Gastroesophageal sphincter (tissue), 4 donors: Measurements from ENCODE around the gene GNB1. TPM values are rescaled to one million over a fixed set of nuclear protein-coding genes. Genes with fewer than 3 reads are reported as not detected.
"Not testable (repeated sequence)": the region's sequence is repeated elsewhere in the genome, so short reads cannot be mapped to it uniquely, and the experiment has no call there.

Experiments used
- ATAC-seq: fragments of 150-250 bp; one replicate; pipeline ENCODE4 v1.9.1; 2016; ENCODE audit warnings: mild to moderate bottlenecking, moderate library complexity
- H3K27ac ChIP-seq, 4 donors: fragments of 200-600 bp; sonication (generic) in 3 of 4; 1 replicate in 3 of 4; 2 replicates in 1 of 4; pipeline ENCODE4 v1.5.1; 2016 to 2019
- H3K27me3 ChIP-seq: fragments of 200-600 bp; sonication (generic); one replicate; pipeline ENCODE4 v1.5.1; 2019
- H3K36me3 ChIP-seq, 2 donors: fragments of 200-600 bp; sonication (generic); one replicate each; pipeline ENCODE4 v1.5.1; 2019; ENCODE audit warnings: control low read depth in 1 of 2
- H3K4me1 ChIP-seq, 3 donors: fragments of 200-600 bp; sonication (generic); 1 replicate in 2 of 3; 2 replicates in 1 of 3; pipeline ENCODE4 v1.5.1; 2016 to 2019; ENCODE audit warnings: control low read depth in 2 of 3
- H3K4me3 ChIP-seq, 2 donors: fragments of 200-600 bp; sonication (generic); one replicate each; pipeline ENCODE4 v1.5.1; 2019; ENCODE audit warnings: mild to moderate bottlenecking in 1 of 2, moderate library complexity in 1 of 2
- H3K9me3 ChIP-seq, 3 donors: fragments of 200-600 bp; sonication (generic); one replicate each; pipeline ENCODE4 v1.5.1; 2017 to 2019; ENCODE audit warnings: control low read depth in 2 of 3
- CTCF ChIP-seq, 4 experiments: fragments of 200-600 bp in 2 of 4; fragments of 450-650 bp in 2 of 4; sonication (generic) in 1 of 4; IDR thresholded peaks; one replicate each; pipeline ENCODE4 v1.5.1; 2017 to 2019; ENCODE audit warnings: antibody characterized with exemption in 4 of 4, mild to moderate bottlenecking in 2 of 4, moderate library complexity in 2 of 4
- EP300 ChIP-seq: sonication (generic); formaldehyde crosslinking; IDR thresholded peaks from one replicate; pipeline ENCODE4 v1.6.1; 2017; ENCODE audit warnings: antibody characterized with exemption, mild to moderate bottlenecking
- POLR2A ChIP-seq, 2 donors: fragments of 450-650 bp; IDR thresholded peaks; one replicate each; pipeline ENCODE4 v1.6.1; 2017; ENCODE audit warnings: antibody characterized with exemption in 2 of 2, mild to moderate bottlenecking in 2 of 2, moderate library complexity in 1 of 2
- POLR2AphosphoS5 ChIP-seq: sonication (generic); formaldehyde crosslinking; IDR thresholded peaks from one replicate; pipeline ENCODE4 v1.6.1; 2017; ENCODE audit warnings: antibody characterized with exemption
- WGBS, 2 donors: methylation state at CpG; one replicate each; pipeline ENCODE4 v1.1.5; 2018; ENCODE audit warnings: low coverage in 1 of 2; 5-methylcytosine and 5-hydroxymethylcytosine counted together
- total RNA-seq, 4 donors: library from RNA; depleted of rRNA; stranded (reverse); fragments of >200 nt; gene quantifications; one replicate each; pipeline ENCODE4 v1.1.0, GENCODE V29; 2016

GNB1 gene
- total RNA-seq, 4 donors from 2014 or later = 129 to 175 (median 136) TPM

- peak overlapping the region; percentile 35 to 74 (median 65) for H3K27ac ChIP-seq
- no peaks in the 10 kb centered on the region for H3K27me3 ChIP-seq
- WGBS, 2 donors = 14 to 35% methylated on average over 5 to 7 of the region's 9 CpGs
- H3K4me3 ChIP-seq = peak overlapping the region in 1 of 2 donors; percentile 18
- no peaks in the 10 kb centered on the region for H3K36me3 ChIP-seq
- TF ChIP-seq EP300 (no peak), POLR2A (IDR thresholded peaks at IDR 0.05) (no peak), CTCF (IDR thresholded peaks at IDR 0.05) (peak in 2 of 4 experiments; percentile 18 to 51), POLR2AphosphoS5 (peak; percentile 6)
- H3K4me1 ChIP-seq = peaks cover 0 to 97% (median 56%) of the 10 kb centered on the region in 3 donors
- H3K9me3 ChIP-seq = no peaks in the 10 kb centered on the region
- ATAC-seq = peak; percentile 90
Measured at GRCh38 chr1:1858382-1859086, 32.4 kb downstream of the GNB1 start.

- no peaks in the 10 kb centered on the region for H3K36me3 ChIP-seq
- peak overlapping the region in 3 of 4 donors; percentile 64 to 66 (median 65) for H3K27ac ChIP-seq
- no peak for TF ChIP-seq POLR2AphosphoS5
- no peak for TF ChIP-seq POLR2A (IDR thresholded peaks at IDR 0.05)
- no peak for TF ChIP-seq CTCF (IDR thresholded peaks at IDR 0.05)
- no peak for TF ChIP-seq EP300
- H3K9me3 ChIP-seq = no peaks in the 10 kb centered on the region
- ATAC-seq = peak; percentile 48
- 45 to 61% methylated on average over 3 to 4 of the region's 4 CpGs for WGBS, 2 donors
- H3K4me3 ChIP-seq = no peak overlapping the region
- H3K4me1 ChIP-seq = peaks cover 0 to 96% (median 53%) of the 10 kb centered on the region in 3 donors
- no peaks in the 10 kb centered on the region for H3K27me3 ChIP-seq
Measured at GRCh38 chr1:1857096-1857703, 33.7 kb downstream of the GNB1 start.

GRCh38 chr1:1856161-1856560, 34.7 kb downstream of the GNB1 start:
- not testable (repeated sequence) for H3K27me3 ChIP-seq, H3K9me3 ChIP-seq, H3K36me3 ChIP-seq, H3K27ac ChIP-seq, ATAC-seq, H3K4me3 ChIP-seq
- WGBS, 2 donors = 90 to 98% methylated on average over 2 to 4 of the region's 6 CpGs
- H3K4me1 ChIP-seq = peaks cover 0 to 85% (median 49%) of the 10 kb centered on the region in 3 donors

GRCh38 chr1:1853593-1854257, 37.2 kb downstream of the GNB1 start:
- no peaks in the 10 kb centered on the region for H3K9me3 ChIP-seq
- peak overlapping the region in 1 of 4 donors; percentile 12 for H3K27ac ChIP-seq
- TF ChIP-seq CTCF (IDR thresholded peaks at IDR 0.05) (no peak), EP300 (no peak), POLR2A (IDR thresholded peaks at IDR 0.05) (no peak), POLR2AphosphoS5 (no peak)
- WGBS, 2 donors = 80 to 83% methylated on average over 1 to 7 of the region's 7 CpGs
- no peaks in the 10 kb centered on the region for H3K27me3 ChIP-seq
- peaks cover 0 to 69% (median 28%) of the 10 kb centered on the region in 3 donors for H3K4me1 ChIP-seq
- no peak overlapping the region for H3K4me3 ChIP-seq
- ATAC-seq = no peak
- H3K36me3 ChIP-seq = no peaks in the 10 kb centered on the region

GRCh38 chr1:1852619-1853414, 38.1 kb downstream of the GNB1 start:
- Histone ChIP-seq H3K27me3 (no peaks in the 10 kb centered on the region), H3K36me3 (no peaks in the 10 kb centered on the region), H3K27ac (no peak overlapping the region), H3K9me3 (no peaks in the 10 kb centered on the region), H3K4me3 (no peak overlapping the region), H3K4me1 (peaks cover 0 to 69% (median 19%) of the 10 kb centered on the region in 3 donors)
- ATAC-seq = no peak
- no peak for TF ChIP-seq POLR2A (IDR thresholded peaks at IDR 0.05)
- TF ChIP-seq POLR2AphosphoS5 = no peak
- TF ChIP-seq CTCF (IDR thresholded peaks at IDR 0.05) = no peak
- TF ChIP-seq EP300 = no peak
- WGBS, 2 donors = 75 to 81% methylated on average over 9 of the region's 10 CpGs
